SJSA1 (cell line): Measurements from ENCODE around the gene ITSN1. TPM values are rescaled to one million over a fixed set of nuclear protein-coding genes. Genes with fewer than 3 reads are reported as not detected.

ENCODE experiments used
- DNase-seq, 2 experiments: peaks; one replicate each; pipeline ENCODE4 v3.0.0-alpha.2; 2015 to 2020; ENCODE audit warnings: low spot score in 2 of 2, low read depth in 1 of 2
- H3K27ac ChIP-seq: fragments of 250-450 bp; sonication (Bioruptor Pico); 2 replicates; pipeline ENCODE4 v1.5.1; 2020; ENCODE audit warnings: mild to moderate bottlenecking, moderate library complexity
- H3K27me3 ChIP-seq: fragments of 250-450 bp; sonication (Bioruptor Pico); replicated peaks from 2 replicates; pipeline ENCODE4 v1.5.1; 2020; ENCODE audit warnings: mild to moderate bottlenecking, moderate library complexity
- H3K36me3 ChIP-seq: fragments of 250-450 bp; sonication (Bioruptor Pico); 2 replicates; pipeline ENCODE4 v1.5.1; 2020; ENCODE audit warnings: mild to moderate bottlenecking
- H3K4me1 ChIP-seq: fragments of 250-450 bp; sonication (Bioruptor Pico); replicated peaks from 2 replicates; pipeline ENCODE4 v1.6.1; 2021; ENCODE audit warnings: mild to moderate bottlenecking
- H3K4me3 ChIP-seq: fragments of 250-450 bp; sonication (Bioruptor Pico); 2 replicates; pipeline ENCODE4 v1.5.1; 2020; ENCODE audit warnings: mild to moderate bottlenecking
- H3K9me3 ChIP-seq: fragments of 250-450 bp; sonication (Bioruptor Pico); replicated peaks from 2 replicates; pipeline ENCODE4 v1.5.1; 2020; ENCODE audit warnings: mild to moderate bottlenecking
- total RNA-seq: library from RNA; depleted of rRNA; stranded (reverse); fragments of >200 nt; shearing (Covaris generic); gene quantifications from 2 replicates; pipeline ENCODE4 v1.2.3, GENCODE V29; 2014

Gene ITSN1
- total RNA-seq, 1 experiment from 2014 or later, result 53.2 TPM

DNA sequence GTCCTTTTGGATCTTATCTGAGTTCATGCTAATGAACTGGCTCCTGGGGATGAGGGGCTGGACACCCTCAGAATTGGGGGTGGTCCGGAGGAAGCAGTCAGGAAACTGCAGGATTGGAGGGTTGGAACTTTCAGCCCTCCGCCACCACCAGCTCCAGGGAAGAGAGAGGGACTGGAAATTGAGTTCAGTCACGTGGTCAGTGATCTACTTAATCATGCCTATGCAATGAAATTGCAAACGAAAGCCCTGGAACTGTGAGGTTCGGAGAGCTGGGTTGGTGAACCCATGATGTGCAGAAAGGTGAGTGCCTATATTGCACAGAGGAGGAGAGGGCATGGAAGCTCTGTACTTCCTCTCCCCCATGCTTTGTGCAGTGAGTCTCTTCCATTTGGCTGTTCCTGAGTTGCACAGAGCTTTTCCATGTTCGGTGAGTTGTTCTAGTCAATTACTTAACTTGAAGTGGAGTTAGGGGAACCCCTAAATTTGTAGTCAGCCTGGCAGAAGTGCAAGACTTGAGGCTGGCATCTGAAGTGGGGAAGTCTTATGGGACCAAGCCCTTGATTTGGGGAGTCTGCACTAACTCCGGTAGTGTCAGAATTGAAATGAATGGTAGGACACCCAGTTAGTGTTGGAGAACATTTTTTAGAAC, 16.7 kb downstream of the ITSN1 start:
- no peaks in the 10 kb centered on the region for H3K9me3 ChIP-seq
- peaks cover 32% of the 10 kb centered on the region for H3K4me1 ChIP-seq
- DNase-seq, result no peak
- H3K27me3 ChIP-seq, result no peaks in the 10 kb centered on the region
- H3K36me3 ChIP-seq, result peaks cover 3% of the 10 kb centered on the region; the same call in 1 of the 2 replicates
- no peak overlapping the region for H3K4me3 ChIP-seq
- no peak overlapping the region for H3K27ac ChIP-seq

DNA sequence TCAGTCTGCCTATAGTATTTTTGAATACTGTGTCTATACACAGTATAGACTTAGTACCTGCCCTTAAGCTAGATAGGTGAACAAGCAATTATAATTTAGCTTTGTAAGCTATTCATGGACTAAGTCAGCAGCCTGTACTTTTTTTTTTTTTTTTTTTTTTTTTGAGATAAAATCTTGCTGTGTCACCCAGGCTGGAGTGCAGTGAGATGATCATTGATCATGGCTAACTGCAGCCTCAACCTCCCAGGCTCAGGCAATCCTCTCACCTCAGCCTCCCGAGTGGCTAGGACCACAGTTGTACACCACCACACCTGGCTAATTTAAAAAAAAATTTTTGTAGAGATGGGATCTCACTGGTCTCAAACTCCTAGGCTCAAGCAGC, 17.3 kb downstream of the ITSN1 start:
- Histone ChIP-seq H3K27ac (no peak overlapping the region), H3K36me3 (peaks cover 3% of the 10 kb centered on the region; the same call in 1 of the 2 replicates), H3K9me3 (no peaks in the 10 kb centered on the region), H3K4me1 (peaks cover 29% of the 10 kb centered on the region), H3K27me3 (no peaks in the 10 kb centered on the region), H3K4me3 (no peak overlapping the region)
- DNase-seq, result no peak

DNA sequence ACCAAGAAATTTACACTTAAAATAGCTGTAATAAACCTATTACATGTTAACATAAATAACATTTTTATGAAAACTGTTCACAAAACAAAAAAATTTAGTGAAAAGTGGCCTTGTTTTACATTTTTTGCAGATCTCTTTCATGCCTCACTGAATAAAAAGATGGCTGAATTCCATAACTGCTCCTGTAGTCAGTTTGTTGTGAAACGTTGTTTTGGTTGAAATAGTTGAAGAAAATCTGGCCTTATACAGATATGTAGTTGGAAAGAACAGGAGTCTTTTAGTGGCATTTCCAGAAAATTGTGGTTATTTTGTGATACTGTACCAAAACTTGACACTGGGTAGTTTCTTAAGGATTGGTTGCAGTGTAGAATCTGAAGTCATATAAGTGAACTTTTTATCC, 18.1 kb downstream of the ITSN1 start:
- Histone ChIP-seq H3K27ac (no peak overlapping the region), H3K36me3 (0 out of 2 replicates have a peak, but pooled peaks cover 3% of the 10 kb centered on the region), H3K9me3 (no peaks in the 10 kb centered on the region), H3K4me1 (peaks cover 20% of the 10 kb centered on the region), H3K4me3 (no peak overlapping the region), H3K27me3 (no peaks in the 10 kb centered on the region)
- no peak for DNase-seq

DNA sequence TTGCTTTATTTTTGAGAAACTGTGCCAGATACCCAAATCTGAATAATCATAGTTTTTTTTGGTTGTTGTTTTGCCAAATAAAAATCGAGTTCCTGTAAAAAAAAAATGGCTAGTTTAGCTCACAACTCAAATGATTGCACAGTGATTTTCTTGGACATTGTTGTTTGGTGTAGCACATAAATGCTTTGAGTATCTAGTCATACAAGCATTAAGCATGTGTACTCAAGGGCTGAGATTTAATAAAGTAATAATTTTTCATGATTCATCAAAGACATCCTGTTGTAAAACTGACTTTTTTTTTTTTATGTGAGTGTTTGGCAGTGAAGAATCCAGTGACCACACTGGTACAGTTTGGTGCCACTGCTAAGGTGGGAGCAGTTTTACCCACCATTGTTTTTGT, 18.8 kb downstream of the ITSN1 start:
- H3K4me1 ChIP-seq, result peaks cover 15% of the 10 kb centered on the region
- no peak for DNase-seq
- 0 out of 2 replicates have a peak, but pooled peaks cover 3% of the 10 kb centered on the region for H3K36me3 ChIP-seq
- no peaks in the 10 kb centered on the region for H3K27me3 ChIP-seq
- no peaks in the 10 kb centered on the region for H3K9me3 ChIP-seq
- H3K27ac ChIP-seq, result no peak overlapping the region
- no peak overlapping the region for H3K4me3 ChIP-seq

DNA sequence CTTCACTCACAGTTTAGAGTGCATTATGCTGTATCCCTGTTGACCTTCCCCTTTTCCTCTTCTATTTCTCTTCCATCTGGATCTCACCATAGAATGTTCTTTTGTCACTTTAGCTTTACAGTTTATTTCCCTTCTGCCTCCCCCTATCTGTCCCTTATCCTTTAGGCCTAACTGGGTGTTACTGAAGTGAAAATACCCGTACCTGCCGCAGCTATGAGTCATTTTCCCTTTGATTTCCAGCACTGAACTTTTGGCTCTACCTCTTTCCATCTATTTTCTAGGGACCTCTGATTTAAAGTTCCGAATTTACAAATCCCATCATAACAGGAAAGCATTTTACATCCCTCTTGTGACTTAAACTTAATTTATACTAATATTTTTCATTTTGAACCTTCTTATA, 19.7 kb downstream of the ITSN1 start:
- Histone ChIP-seq H3K27me3 (no peaks in the 10 kb centered on the region), H3K36me3 (0 out of 2 replicates have a peak, but pooled peaks cover 1% of the 10 kb centered on the region), H3K4me3 (no peak overlapping the region), H3K4me1 (peaks cover 6% of the 10 kb centered on the region), H3K27ac (no peak overlapping the region), H3K9me3 (no peaks in the 10 kb centered on the region)
- DNase-seq, result no peak

DNA sequence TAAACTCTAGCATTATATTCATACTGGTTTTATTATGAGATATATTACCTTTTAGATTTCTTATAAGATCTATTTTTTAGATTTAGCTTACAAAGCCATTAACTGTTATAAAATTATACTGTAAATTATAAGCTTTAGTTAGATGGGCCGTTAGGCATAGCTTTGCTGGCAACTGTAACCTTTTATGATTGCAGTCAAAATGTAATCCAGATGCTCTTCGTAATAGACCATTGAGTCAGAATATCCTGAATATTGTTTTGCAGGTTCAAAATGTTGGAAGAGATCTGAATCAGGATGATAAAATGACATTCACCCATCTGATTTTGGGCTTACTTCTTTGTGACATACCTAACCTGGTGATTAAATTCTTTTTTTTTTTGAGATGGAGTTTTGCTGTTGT, 20.9 kb downstream of the ITSN1 start:
- Histone ChIP-seq H3K4me1 (no peaks in the 10 kb centered on the region; the same call in 1 of the 2 replicates), H3K36me3 (no peaks in the 10 kb centered on the region), H3K27me3 (no peaks in the 10 kb centered on the region), H3K9me3 (no peaks in the 10 kb centered on the region), H3K4me3 (no peak overlapping the region), H3K27ac (no peak overlapping the region)
- DNase-seq, result no peak

DNA sequence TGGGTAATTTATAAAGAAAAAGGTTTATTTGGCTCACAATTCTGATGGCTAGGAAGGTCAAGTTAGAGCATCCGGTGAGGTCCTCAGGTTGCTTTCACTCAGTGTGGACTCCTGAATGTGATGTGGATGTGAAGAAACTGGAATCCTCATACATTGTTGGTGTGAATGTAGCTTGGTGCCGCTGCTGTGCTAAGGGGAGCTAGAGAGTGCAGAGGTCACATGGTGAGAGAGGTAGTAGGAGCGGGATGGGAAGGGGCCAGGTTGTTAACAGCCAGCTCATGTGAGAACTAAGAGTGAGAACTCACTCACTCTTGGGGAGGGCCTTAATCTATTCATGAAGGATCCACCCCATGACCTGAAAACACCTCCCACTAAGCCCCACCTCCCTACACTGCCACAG, 21.8 kb downstream of the ITSN1 start:
- no peaks in the 10 kb centered on the region for H3K36me3 ChIP-seq
- H3K9me3 ChIP-seq, result no peaks in the 10 kb centered on the region
- no peak for DNase-seq
- H3K4me1 ChIP-seq, result no peaks in the 10 kb centered on the region; the same call in 1 of the 2 replicates
- H3K27me3 ChIP-seq, result no peaks in the 10 kb centered on the region
- H3K27ac ChIP-seq, result no peak overlapping the region
- no peak overlapping the region for H3K4me3 ChIP-seq

DNA sequence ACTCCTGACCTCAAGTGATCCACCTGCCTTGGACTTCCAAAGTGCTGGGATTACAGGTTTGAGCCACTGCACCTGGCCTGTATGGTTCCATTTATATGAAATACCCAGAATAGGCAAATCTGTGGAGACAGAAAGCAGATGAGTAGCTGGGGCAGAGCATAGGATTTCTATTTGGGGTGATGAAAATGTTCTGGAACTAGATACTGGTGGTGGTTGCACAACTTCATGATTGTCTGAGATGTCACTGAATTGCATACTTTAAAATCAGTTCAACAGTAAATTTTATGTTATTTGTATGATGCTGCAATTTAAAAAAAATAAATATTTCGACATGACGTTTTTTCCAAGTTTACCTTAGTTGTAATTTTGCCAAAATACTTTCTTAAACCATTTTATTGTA, 23.9 kb downstream of the ITSN1 start:
- Histone ChIP-seq H3K4me3 (no peak overlapping the region), H3K27me3 (no peaks in the 10 kb centered on the region), H3K27ac (no peak overlapping the region), H3K36me3 (peaks cover 2% of the 10 kb centered on the region; the same call in 1 of the 2 replicates), H3K4me1 (no peaks in the 10 kb centered on the region; the same call in 1 of the 2 replicates), H3K9me3 (no peaks in the 10 kb centered on the region)
- DNase-seq, result no peak

DNA sequence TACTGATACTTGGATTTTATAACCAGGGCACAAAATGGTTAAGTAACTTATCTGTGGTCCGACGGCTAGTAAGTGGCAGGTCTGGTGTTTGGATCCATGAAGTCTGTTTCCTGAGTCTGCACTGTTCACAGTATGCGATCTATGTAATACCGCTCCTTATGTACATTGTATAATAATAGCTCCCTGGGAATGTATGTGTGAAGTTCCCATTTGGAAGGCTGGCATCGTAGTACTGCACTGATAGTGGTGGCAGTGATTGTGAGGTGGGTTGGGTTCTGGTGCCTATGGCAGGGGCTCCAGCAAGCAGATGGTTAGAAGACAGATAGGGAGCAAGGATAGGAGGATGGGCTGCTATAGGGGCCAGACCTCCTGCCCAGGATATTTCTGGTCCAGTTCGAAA, 25.3 kb downstream of the ITSN1 start:
- H3K4me3 ChIP-seq, result no peak overlapping the region
- no peaks in the 10 kb centered on the region for H3K9me3 ChIP-seq
- H3K27me3 ChIP-seq, result no peaks in the 10 kb centered on the region
- H3K4me1 ChIP-seq, result no peaks in the 10 kb centered on the region; the same call in 1 of the 2 replicates
- DNase-seq, result no peak
- H3K36me3 ChIP-seq, result peaks cover 6% of the 10 kb centered on the region; the same call in 1 of the 2 replicates
- H3K27ac ChIP-seq, result no peak overlapping the region

DNA sequence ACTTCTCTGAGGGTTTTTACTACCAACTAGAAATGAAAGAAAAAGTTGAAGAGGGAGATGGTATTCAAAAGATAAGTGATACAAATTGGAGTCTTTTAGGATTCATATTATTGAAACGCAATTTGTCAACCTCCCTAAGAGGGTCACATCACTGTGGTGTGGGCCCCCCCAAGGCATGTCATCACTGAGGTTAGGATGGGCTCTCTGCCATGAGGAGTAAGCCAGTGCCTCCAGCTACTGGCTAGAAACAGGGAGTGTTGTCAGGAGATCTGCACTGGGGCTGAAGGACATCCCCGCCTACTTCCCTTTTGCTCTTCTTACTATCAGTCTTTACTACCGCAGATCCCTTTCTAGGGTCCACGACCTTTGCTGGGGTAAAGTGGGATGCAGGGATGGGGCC, 25.9 kb downstream of the ITSN1 start:
- H3K4me1 ChIP-seq, result no peaks in the 10 kb centered on the region; the same call in 1 of the 2 replicates
- H3K27me3 ChIP-seq, result no peaks in the 10 kb centered on the region
- no peak overlapping the region for H3K4me3 ChIP-seq
- peaks cover 6% of the 10 kb centered on the region; the same call in 1 of the 2 replicates for H3K36me3 ChIP-seq
- DNase-seq, result no peak
- H3K27ac ChIP-seq, result no peak overlapping the region
- H3K9me3 ChIP-seq, result no peaks in the 10 kb centered on the region

DNA sequence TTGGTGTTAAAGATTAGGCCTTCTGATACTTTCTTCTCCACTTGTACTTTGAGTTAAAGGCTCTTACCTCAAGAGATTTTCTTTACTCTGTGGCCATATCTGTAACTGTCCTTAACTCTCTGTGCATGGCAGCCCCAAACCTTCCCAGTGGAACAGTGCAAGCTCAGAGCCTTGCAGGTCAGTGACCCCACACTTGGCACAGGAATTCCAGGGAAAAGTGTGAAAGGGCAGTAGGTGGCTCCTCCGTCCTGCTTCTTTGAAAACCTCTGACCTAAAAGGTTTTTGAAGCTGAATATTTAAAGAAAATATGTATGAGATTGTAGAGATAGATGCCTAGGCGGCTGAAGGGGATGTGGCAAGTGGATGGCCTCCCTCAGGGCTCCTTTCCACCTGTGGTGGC, 26.3 kb downstream of the ITSN1 start:
- H3K27me3 ChIP-seq, result no peaks in the 10 kb centered on the region
- no peak overlapping the region for H3K27ac ChIP-seq
- H3K4me3 ChIP-seq, result no peak overlapping the region
- H3K4me1 ChIP-seq, result no peaks in the 10 kb centered on the region; the same call in 1 of the 2 replicates
- DNase-seq, result no peak
- H3K36me3 ChIP-seq, result peaks cover 6% of the 10 kb centered on the region; the same call in 1 of the 2 replicates
- no peaks in the 10 kb centered on the region for H3K9me3 ChIP-seq

DNA sequence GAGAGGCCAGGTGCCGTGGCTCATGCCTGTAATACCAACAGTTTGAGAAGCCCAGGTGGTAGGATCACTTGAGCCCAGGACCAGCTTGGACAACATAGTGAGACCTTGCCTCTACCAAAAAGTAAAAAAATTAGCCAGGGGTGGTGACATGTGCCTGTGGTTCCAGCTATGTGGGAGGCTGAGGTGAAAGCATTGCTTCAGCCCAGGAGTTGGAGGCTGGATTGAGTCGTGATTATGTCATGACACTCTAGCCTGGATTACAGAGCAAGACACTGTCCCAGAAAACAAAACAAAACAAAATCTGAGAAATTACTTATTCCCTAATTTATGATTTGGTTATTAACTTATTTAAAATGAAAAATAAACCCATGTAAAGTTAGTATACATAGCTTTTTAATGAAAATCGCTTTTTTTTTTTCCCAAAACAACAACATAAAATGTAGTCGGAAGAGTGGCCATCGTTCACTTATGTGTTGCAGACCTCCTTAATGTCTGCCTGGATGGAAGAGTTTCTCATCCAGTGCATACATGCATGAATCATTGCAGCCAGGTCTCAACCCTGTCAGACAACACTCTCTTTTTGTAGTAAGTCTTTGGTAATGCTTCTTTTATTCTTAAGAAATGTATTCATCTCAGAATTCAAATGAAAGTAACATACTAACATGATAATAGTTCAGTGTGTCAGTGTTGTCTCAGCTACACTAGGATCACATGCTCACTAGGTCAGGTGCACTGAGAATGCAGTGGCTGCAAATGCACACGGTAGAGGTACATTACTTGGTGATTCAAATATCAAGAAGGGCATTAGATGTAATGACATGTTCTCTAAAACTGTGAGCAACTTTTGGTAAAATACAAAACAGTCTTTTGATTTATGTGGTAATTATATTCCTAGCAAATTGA, 28.0 kb downstream of the ITSN1 start:
- no peaks in the 10 kb centered on the region for H3K27me3 ChIP-seq
- H3K4me3 ChIP-seq, result no peak overlapping the region
- H3K9me3 ChIP-seq, result no peaks in the 10 kb centered on the region
- H3K27ac ChIP-seq, result no peak overlapping the region
- peaks cover 6% of the 10 kb centered on the region; the same call in 1 of the 2 replicates for H3K36me3 ChIP-seq
- H3K4me1 ChIP-seq, result no peaks in the 10 kb centered on the region; the same call in 1 of the 2 replicates
- DNase-seq, result no peak

DNA sequence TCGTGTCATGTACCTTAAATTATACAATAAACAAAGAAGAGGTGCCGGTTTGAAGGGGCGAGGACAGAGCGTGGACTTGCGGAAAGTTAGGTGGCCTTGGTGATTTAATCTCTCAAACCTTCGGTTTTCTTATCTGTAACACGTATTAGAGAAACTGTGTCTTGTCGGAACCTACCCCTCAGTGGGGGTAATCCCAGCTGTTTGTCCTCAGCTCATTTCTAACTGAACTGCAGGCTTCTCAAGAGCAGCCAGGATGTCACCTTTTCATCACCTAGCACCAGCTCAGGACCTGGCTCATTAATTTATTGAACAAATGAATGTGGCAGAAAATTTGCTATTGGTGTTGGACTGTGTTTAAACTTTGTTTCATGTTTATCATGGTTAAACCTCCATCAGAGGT, 31.2 kb downstream of the ITSN1 start:
- H3K9me3 ChIP-seq, result no peaks in the 10 kb centered on the region
- no peak for DNase-seq

DNA sequence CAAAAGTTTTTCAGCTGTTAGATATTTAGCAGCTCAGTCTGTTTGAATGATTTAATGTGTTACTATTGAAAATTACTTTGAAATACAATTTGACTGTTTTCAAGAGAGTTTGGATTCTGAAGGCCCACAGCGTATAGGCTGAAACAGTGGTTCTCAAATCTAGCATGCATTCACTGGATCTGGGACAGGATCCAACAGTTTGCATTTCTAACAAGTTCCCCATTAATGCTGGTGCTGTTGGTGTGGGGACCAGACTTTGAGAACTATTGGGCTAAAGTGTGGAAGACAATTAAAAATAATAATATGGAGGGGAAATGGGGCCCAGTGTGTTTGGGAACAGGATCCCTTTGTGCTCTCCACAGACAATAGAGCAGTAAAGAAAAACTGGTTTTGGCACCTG, 31.9 kb downstream of the ITSN1 start:
- DNase-seq, result no peak
- H3K27me3 ChIP-seq, result no peaks in the 10 kb centered on the region
- peaks cover 9% of the 10 kb centered on the region for H3K4me1 ChIP-seq
- no peak overlapping the region for H3K4me3 ChIP-seq
- no peak overlapping the region for H3K27ac ChIP-seq
- no peaks in the 10 kb centered on the region for H3K9me3 ChIP-seq
- peaks cover 6% of the 10 kb centered on the region for H3K36me3 ChIP-seq

More for the DNA sequence above, 31.2 kb downstream of the ITSN1 start:
- peaks cover 8% of the 10 kb centered on the region; the same call in 1 of the 2 replicates for H3K4me1 ChIP-seq
- H3K4me3 ChIP-seq, result no peak overlapping the region
- peaks cover 6% of the 10 kb centered on the region; the same call in 1 of the 2 replicates for H3K36me3 ChIP-seq
- no peak overlapping the region for H3K27ac ChIP-seq
- no peaks in the 10 kb centered on the region for H3K27me3 ChIP-seq
